C4-2B (cell line): ENCODE data around the gene PTX4.
"Not testable (repeated sequence)": the region's sequence is repeated elsewhere in the genome, so short reads cannot be mapped to it uniquely, and the experiment has no call there.

ENCODE experiments used
- H3K27ac ChIP-seq: fragments of 450-650 bp; 2 replicates; pipeline ENCODE4 v1.5.1; 2017
- ZFX ChIP-seq: fragments of 450-650 bp; IDR thresholded peaks from 2 replicates; pipeline ENCODE4 v1.6.1; 2017
- TF ChIP-seq, protein P1 (sequence below): fragments of 450-650 bp; conservative IDR thresholded peaks from 2 replicates; pipeline ENCODE4 v1.5.1; 2017; ENCODE audit warnings: mild to moderate bottlenecking

PTX4 gene

DNA sequence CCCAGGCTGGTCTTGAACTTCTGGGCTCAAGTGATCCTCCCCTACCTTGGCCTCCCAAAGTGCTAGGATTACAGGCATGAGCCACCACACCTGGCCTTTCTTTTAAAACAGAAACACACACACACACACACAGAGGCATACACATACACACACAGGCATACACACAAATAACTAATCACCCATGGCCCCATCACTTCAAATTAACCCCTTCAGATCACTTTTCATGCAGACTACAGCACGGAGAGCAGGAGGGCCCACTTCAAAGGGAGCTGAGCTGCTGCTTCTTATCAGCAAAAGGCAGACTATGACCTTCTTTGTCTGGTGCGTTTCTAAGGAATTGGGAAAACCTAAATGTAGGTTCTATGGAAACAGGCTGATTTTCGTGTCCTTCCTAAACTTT is 15.8 kb downstream of the PTX4 start:
- no peak overlapping the region for H3K27ac ChIP-seq
- TF ChIP-seq ZFX, result no peak
- TF ChIP-seq, protein P1, sequence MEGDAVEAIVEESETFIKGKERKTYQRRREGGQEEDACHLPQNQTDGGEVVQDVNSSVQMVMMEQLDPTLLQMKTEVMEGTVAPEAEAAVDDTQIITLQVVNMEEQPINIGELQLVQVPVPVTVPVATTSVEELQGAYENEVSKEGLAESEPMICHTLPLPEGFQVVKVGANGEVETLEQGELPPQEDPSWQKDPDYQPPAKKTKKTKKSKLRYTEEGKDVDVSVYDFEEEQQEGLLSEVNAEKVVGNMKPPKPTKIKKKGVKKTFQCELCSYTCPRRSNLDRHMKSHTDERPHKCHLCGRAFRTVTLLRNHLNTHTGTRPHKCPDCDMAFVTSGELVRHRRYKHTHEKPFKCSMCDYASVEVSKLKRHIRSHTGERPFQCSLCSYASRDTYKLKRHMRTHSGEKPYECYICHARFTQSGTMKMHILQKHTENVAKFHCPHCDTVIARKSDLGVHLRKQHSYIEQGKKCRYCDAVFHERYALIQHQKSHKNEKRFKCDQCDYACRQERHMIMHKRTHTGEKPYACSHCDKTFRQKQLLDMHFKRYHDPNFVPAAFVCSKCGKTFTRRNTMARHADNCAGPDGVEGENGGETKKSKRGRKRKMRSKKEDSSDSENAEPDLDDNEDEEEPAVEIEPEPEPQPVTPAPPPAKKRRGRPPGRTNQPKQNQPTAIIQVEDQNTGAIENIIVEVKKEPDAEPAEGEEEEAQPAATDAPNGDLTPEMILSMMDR, result no peak

DNA sequence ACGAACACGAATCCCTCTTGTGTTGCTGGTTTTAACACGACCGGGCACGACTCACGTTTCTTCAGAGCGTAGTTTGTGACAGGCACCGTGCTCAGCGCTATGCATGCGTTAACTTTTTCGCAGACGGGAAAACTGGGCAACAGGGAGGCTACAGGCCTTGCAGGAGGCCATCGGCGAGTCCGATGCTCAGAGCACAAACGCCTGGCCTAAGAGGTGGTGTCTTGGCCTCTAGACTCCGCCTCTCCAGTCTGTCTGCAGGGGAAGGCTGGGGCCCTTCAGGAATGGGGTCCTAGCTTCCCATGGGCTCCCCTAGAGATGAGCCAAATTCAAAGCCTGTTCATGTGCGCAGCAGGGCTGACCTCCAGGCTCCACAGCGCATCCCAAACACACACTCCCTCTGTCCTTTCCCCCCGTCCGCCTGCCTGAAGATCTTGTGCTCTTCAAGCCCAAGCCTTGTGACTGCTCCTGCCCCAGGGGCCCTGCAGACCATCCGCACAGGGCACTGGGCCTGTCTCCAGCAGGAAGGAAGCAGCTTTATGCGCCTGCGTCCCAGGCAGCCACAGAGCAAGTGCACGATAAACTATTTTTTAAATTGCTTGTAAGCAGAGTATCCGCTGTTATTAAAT is 17.1 kb downstream of the PTX4 start:
- TF ChIP-seq ZFX, result no peak
- TF ChIP-seq, protein P1, result no peak
- no peak overlapping the region for H3K27ac ChIP-seq

DNA sequence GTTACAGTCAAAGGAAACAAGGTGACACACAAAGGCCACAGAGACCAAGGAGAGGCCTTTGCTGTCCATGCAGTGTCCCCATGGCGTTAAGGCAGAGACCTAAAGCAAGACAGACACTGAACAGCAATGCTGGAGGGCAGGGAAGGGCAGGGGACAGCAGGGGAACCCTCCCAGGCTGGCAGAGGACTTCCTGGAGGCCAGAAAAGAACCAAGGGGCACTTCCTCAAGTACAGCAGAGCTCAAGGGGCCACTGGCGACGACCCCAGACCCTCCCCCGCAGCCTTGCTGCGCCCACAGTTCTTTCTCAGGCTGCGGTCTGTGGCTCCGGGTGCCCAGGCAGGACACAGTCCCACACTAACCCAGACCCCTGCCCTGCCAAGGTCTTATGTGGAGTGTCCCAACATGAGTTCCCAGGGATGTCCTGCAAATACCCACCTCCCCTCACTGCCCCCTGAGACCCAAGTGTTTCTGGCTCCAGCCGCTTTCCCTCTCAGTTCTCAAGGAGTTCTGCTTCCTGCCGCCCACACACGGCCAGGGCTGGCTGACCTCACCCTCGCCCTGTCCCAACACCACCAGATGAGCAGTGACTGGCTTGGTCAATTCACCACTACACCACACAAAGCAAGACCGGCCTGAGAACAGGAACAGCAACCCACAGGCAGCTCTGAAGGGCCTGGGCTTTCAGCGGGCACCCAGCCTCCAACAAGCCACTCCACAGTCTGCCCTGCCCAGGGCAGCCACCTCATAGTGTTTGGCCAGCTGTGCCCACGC is 18.1 kb downstream of the PTX4 start:
- no peak overlapping the region for H3K27ac ChIP-seq

DNA sequence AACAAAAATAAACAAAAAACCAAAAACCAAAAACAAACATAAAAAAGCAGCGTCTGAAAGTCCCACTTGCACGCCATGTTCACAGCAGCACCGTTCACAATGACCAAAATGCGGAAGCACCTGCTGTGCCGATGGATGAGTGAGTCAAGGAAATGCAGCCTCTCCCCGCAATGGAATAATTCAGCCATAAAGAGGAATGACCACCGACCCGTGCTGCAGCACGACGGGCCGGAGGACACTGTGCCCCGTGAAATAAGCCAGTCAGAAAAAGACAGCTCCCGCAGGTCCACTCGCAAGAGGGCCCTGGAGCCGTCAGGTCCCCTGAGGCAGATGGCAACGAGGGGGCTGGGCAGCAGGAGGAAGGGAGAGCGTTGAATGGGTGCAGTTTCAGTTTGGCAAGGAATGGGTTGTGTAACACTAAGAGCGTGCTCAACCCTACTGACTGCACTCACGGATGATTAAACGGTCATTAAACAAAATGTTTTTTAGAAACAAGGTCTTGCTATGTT is 19.0 kb downstream of the PTX4 start:
- no peak overlapping the region for H3K27ac ChIP-seq
- TF ChIP-seq, protein P1, result no peak
- no peak for TF ChIP-seq ZFX

More for the DNA sequence above, 18.1 kb downstream of the PTX4 start:
- no peak for TF ChIP-seq ZFX
- TF ChIP-seq, protein P1, result no peak

DNA sequence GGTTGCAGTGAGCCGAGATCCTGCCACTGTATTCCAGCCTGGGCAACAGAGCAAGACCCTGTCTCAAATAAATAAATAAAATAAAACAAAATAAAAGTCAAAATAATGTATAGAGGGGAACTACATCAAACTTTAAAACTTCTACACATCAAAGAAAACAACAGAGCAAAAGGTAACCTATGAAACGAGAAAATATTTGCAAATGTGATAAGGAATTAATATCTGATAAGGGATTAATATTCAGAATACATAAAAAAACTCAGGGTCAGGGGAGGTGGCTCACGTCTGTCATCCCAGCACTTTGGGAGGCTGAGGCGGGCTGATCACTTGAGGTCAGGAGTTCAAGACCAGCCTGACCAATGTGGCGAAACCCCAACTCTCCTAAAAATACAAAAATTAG is 19.6 kb downstream of the PTX4 start:
- not testable (repeated sequence) for H3K27ac ChIP-seq

DNA sequence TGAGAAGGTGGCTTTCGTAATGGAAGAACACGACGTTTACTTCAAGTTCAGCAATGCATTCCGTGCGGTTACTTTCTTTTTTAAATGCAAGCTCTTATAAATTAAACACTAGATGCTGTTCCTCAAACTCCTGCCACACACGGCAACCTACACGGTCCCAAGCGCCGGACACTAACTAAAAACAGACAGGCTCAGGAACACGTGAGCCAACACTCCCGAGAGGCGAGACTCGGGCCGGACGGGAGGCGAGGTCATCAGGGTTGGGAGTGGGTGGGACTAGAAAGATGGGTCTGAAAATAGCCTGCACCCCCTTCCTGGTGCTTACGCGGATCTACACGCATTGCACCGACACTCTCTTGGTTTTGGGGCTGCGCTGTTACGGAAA is 20.3 kb downstream of the PTX4 start:
- no peak overlapping the region for H3K27ac ChIP-seq
- TF ChIP-seq, protein P1, result no peak
- no peak for TF ChIP-seq ZFX

DNA sequence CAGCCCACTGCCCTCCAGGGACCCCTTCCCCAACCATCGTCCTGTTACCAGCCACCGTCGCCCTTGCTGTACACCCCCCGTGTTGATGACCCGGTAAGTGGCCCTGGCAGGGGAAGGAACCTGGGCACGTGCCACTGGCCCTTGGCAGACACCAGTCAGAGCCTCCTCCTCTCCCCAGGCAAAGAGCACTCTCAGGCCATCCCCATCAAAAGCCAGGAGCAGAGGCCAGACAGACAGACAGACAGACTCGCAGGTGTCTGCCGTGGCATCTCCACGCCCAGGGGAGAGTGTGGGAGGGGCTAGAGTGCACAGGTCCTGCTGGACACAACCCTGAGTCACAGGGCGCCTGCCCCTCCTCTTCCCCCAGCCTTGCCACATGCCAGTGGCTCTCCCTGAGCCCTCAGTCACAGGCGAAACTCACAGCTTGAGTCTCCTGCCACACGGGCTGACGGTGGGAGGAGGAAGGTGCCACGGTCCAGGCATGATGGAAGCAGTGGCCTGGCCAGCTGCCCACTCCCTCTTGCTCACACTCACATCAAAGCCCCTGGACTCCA is 21.7 kb downstream of the PTX4 start:
- TF ChIP-seq, protein P1, result no peak
- TF ChIP-seq ZFX, result no peak
- H3K27ac ChIP-seq, result no peak overlapping the region
